OCI-M1 (cell line): ENCODE measurements around the gene CDCP2.
"Not testable (repeated sequence)": the region's sequence is repeated elsewhere in the genome, so short reads cannot be mapped to it uniquely, and the experiment has no call there.

ENCODE experiments used
- DNase-seq: peaks from one replicate; lab custom pipeline; 2025; lab: John Stamatoyannopoulos, UW

Gene CDCP2

DNA sequence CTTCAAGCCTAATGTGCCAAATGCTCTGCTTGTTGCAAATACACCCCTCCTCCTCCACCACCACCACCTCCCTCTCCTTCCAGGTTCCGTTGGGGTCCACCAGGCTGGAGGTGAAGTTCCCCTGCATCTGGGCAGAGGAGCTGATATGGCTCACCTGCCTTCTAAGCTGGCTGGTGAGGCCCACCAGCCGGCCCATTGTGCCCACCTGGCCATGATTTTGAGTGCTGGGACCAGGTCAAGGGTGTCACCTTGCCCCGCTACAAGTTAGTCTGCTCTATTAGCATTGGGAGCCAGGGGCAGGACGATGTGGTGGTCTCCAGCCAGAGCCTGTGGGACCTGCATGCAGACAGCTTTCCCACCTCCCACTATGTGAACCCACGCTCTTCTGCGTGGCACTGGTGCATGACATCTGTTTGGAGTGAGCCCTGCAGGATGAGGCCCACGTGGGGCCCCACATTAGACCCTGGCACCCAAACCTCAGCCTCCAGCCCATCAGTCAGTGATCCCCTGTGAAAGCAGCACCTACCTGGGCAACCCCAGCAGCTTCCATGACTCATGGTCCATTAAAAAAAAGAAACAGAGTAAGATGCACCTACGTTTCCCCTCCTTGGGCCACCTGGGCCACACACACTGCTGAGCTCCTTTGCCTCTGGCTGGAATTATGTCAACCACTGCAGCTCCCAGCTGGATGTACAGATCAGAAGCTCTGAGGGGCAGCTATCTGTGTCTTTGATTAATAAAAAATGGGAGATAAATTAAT is 15.6 kb upstream of the CDCP2 start:
- DNase-seq, result no peak

DNA sequence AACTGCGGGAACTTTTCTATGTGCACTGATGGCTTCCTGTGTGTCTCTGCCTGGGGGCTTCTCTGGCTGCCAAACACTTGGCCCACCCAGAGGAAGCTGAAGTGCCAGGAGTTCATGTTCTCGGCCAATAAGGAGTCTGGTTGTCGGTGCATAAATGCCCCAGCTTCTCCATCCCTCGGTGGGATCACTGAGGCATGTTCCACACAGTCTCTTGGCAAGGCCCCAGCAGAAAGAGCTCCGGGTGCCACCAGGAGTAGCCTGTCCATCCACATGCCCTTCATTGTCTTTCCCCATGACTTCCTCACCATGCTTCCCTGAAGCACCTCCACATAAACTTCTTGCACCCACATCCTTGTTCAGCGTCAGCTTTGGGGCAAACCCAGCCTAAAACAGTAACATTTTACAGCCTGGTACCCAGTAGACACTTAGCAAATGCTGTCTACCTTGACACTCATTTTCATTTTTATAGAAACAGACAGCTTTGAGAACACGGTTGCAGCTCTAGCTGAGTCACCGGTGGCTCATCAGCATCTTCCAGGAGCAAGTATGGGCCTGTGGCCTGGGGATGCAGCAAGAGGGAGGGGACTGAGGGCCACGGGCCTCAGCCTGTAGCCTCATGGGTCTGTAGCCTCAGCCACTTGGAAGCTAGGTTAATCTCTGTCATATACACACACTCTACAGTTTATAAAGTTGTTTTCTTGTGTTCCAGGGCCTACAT is 14.8 kb upstream of the CDCP2 start:
- DNase-seq, result no peak

DNA sequence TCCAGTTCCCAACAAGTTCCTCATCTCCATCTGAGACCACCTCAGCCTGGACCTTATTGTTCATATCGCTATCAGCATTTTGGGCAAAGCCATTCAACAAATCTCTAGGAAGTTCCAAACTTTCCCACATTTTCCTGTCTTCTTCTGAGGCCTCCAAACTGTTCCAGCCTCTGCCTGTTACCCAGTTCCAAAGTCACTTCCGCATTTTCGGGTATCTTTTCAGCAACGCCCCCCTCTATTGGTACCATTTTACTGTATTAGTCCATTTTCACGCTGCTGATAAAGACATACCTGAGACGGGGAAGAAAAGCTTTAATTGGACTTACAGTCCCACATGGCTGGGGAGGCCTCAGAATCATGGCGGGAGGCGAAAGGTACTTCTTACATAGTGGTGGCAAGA is 13.6 kb upstream of the CDCP2 start:
- not testable (repeated sequence) for DNase-seq

DNA sequence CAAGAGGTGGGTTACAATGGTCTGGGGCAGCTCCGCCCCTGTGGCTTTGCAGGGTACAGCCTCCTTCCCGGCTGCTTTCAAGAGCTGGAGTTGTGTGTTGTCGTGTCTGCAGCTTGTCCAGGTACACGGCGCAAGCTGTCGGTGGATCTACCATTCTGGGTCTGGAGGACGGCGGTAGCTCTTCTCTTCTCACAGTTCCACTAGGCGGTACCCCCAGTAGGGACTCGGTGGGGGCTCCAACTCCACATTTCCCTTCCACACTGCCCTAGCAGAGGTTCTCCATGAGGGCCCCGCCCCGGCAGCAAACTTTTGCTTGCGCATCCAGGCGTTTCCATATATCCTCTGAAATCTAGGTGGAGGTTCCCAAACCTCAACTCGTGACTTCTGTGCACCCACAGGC is 12.3 kb upstream of the CDCP2 start:
- no peak for DNase-seq

DNA sequence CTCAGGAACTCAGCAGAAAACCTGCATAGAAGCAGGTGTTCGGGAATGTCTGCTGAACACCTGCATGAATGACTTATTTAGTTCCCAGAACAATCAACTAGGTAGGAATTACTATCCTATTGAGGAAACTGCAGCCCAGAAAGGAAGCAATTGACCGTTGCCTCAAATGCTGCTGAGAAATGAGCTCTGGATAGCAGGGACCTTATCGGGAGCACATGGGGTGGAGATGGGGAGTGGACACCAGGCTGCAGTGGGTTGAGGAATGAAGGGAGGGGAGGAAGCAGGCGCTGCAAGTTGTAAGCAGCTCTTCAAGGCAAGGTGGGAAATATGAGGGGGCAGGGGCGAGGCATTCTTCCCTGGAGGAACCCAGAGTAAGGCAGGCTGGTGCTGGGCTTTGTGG is 10.8 kb upstream of the CDCP2 start:
- no peak for DNase-seq

DNA sequence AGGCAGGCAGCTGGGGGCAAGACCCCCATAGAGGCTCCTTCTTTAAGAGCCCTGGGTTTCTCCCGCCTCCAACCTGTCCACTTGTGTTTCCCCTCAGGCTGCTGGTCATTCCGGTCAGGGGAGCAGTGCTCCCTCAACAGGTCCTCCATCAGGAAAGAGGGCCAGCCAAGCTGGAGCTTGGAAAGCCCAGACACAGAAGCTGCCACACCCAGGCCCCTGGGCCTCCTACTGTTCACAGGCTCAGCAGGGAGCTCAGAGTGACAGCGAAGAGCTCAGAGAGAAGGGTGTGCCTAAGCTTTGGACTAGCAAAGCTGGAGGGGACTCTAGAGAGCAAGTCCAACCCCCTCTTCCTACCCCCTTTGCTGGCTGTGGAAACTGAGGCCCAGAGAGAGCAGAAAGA is 10.3 kb upstream of the CDCP2 start:
- no peak for DNase-seq

DNA sequence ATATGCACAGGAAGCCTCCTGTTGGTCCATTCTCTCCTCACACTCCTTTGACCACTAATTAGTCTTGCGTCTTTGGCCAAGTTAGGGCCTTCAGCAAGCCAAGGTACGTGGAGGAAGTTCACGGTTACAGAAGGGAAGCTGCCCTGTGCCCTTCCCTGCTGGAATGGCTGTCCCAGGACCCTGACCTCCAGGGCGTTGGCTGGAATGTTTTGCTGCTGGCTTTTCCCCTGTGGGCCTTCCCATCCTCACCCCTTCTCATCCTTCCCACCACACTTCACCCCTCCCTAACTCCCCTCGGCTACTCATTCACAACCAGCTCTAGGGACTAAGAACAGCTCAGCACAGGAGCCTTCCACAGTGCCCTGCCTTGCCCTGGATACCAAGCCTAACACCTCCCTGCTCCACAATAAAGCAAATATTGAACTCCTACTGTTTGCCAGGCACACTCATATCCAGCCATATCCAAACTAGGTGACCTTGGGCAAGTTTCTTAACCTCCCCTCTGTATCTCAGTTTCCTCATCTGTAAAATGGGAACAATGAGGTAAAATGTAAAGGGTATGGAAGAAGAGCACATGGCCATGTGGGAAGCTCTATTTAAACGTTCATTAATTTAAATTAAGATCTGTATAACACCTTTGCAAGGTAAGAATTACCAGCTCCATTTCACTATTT is 8.8 kb upstream of the CDCP2 start:
- no peak for DNase-seq

DNA sequence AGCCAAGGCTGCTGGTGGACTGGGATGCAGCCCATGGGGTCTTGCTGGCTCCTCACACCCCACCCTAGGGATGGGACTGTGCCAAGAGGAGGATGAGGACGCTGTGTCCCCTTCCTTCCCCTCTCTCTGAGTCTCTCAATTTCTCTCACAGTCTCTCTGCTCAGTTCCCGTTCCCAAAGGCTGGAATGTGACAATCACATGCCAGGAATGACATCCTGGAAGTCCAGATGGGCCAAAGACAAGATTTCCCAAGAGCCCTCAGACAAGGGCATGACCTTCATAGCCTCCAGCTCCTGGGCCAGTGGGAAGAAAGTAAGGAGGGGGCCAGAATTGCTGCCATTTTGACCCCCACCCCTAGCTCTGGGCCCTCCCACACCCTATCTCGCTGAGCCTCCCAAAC is 7.6 kb upstream of the CDCP2 start:
- no peak for DNase-seq

DNA sequence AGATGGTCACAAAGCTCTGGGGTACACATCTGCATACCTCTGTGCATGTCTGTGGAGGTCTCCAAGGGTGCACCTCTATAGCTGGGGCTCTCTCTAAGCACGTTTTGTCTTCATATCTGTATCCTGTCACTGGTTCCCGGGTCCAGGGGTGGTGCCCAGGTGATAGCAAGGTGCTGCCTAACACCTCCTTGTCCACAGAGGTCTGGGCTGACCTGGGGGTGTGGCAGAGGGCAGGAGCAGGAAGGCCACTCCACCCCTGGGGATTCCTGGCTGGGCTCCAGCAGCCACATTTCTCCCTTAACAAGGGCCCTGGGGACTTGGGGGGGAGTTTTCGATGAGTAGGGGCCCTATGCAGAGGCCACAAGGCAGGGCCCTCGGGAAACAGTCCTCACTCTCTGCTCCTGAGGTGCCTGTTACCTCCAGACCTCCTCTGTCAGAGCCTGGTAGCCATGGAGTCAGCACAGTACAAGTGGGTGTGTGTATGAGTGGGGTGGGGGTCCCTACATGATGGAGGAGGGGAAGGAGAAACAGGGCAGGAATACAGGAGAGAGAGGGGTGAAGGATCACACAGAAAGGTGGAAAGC is 7.0 kb upstream of the CDCP2 start:
- DNase-seq, result no peak

DNA sequence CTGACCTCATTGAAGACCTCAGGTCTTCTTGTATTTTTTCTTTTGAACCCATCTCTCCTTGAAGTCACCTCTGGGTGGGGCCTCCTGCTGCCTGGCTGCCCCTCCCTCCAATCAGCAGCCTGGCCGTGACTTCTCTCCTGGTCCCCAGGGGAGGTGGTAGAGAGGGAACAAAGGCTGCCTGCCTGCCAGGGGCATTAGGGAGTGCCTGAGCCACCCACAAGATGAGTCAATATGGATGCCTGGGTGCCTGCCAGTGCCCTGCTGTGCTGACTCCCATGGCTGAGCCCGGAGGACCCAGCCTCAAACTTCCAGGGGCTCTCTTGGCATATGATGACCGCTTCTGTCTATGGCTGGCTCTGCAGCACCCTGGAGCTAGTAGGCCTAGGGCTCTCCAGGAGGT is 5.3 kb upstream of the CDCP2 start:
- no peak for DNase-seq

DNA sequence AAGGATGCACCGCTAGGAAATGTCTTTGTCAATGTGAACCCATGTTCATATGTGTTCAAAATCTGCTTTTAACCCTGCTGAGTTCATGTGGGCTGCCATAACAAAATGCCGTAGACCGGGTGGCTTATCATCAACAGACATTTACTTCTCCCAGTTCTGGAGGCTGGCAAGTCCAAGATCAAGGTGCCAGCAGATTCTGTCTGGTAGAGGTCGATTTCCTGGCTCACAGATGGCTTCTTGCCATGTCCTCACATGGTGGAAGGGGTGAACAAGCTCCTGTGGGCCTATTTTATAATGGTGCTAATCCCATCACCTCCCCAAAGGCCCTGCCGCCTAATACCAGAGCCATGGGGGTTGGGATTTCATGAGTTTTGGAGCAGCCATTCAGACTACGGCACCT is 4.6 kb upstream of the CDCP2 start:
- DNase-seq, result no peak

DNA sequence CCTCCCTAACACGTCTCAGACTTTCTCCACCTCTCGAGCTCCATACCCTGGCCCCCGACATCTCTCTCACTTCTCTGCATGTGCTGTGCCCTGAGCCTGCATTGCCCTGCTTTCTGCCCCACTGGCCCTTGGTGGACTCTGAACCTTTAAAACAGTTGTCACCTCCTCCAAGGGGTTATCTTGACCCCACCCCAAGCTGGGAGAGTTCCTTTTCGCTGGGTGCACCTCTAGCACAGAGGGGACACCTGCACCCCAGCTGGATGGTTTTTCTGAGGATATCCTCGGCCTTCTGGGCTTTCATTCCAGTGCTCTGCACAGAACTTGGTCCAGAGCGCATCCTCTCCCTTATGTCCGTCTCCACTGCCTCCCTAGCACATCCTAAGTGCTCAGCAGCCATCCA is 4.2 kb upstream of the CDCP2 start:
- DNase-seq, result no peak

DNA sequence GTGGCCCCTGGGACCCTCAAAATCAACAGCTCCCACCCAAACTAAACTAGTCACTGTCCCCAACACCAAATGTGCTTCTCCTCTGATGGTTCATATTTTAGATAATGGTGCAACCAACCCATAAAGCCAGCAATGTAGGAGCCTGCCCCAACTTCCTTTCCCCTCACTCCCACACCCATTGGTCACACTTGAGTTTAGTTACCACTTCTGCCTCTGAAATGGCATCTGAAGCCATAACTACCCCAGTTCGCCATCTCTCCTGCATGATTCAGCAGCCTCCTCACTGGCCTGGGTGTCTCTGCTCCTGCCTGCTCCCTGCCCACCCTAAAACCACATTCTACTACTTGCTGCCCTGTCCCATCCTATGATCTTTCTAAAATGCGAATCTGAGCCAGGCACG is 3.4 kb upstream of the CDCP2 start:
- no peak for DNase-seq

DNA sequence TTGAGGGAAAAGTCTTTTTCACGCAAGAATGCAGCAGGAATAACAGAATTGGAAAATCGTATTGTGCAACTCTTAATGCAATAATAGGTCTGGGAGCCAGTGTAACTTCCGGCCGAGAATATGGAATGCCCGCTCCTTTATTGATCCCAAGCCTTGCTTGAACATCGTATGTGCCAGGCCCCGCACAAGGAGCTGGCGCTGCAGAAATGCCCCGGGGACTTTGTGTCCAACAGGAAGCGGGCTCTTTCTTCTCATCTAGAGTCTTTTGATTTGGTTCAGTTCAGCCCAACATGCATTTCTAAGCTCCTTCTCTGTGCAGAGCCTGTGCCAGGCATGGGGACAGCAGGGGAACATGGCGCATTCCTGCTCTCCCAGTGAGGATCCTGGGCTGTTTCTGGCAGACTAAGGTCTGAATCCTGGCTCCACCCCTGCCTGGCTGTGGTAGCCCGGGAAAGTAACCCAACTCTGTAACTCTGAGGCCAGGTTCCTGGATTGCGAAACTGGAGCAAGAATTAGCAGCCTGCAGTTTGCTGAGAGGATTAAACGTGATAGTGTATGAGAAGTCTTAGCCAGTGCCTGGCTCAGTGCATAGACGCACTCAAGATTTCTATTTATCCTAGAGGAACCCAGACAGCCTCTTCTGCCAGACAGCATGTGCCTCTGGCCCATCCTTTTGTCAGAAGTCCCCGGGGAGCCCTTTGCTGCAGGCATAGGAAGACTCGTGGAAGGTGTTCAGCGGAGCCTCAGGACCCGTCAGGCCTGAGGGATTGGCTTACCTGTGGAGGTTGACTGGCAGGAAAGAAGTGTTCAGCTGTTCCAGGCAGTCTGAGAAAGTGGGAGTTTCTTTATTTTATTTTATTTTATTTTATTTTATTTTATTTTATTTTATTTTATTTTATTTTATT is 987 bp upstream of the CDCP2 start:
- DNase-seq, result peak; percentile 16

DNA sequence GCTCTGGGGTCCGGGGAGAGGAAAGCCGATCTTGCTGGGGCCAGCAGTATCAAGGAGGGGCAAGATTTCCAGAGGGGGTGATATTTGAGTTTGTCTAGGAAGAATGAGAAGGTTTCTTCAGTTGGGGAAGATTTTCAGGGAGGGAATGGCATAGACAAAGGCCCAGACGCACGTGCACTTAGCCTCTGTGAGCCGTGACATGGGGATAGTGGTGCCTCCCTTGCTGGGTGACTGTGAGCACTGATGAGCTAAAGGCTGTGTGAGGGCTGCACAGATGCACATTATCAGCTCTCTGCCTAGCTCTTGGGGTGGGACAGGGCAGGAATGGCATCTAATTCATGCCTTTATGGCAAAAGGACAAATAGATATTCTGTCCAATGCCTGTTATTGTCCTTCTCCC is 1.8 kb downstream of the CDCP2 start:
- no peak for DNase-seq

DNA sequence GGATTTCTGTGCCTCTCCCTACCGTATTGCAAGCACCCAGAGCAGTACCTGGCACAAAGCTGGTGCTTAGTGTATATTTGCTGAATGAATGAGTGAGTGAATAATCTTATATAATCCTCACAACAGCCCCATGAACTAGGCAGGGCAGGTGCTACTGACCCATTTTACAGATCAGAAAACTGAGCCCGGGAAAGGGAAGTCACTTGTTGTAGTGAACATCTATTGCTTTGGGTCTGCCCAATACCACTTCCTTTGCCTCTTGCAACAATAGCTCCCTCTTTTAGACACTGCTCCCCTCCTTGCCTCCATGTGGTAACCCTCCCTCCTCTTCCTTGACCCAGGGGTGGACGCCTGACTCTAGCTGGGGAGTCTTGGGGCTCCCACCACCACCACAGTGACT is 3.1 kb downstream of the CDCP2 start:
- DNase-seq, result no peak

DNA sequence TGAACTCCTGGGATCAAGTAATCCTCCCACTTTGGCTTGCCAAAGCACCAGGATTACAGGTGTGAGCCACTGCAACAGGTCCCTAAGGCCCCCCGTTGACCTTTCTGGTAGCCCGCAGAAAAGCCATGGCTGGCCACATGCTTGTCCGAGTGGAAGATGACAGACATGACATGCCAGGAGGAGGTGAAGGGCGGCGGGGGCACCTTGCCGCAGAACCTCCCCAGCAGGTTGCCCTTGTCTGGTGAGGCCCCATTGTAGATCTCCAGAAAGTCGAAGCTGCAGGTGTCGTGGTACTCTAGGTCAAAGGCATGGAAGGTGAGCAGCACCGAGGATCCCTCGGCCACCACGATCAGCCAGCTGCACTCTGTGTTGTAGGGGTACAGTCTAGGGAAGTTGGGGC is 8.4 kb downstream of the CDCP2 start:
- no peak for DNase-seq

DNA sequence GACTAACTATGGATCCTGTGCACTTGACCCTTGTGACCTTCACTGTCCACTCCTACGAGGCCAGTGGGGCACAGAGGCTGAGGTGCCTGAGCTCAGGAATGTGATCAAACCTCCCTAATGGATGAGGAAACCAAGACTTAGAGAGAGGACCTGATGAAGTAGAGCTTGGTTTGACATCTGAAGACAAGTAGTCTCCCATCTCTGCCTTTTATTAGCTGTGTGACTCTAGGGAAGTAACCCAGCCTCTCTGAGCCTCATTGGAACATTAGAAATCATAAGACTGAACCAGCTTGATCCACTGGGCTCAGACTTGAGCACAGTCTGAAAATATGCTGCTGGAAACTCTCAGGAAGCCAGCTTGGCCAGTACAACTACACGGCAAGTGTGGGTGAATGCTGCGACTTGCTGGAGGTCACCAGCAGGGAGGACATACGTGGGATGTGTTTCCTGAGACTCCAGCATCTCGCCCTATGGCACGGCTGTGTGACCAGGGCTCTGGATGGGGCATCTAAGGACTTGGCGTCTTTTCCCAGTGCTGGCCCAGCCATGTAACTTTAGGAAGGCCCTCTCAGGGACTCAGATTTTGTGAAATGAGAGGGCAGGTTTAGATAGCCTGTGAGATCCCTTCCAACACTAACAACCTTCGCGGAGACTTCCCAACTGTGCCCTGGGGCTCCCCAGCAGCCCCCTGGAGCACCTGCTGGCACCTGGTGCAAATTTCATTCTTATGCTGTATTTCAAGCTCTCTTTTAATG is 10.5 kb downstream of the CDCP2 start:
- no peak for DNase-seq

DNA sequence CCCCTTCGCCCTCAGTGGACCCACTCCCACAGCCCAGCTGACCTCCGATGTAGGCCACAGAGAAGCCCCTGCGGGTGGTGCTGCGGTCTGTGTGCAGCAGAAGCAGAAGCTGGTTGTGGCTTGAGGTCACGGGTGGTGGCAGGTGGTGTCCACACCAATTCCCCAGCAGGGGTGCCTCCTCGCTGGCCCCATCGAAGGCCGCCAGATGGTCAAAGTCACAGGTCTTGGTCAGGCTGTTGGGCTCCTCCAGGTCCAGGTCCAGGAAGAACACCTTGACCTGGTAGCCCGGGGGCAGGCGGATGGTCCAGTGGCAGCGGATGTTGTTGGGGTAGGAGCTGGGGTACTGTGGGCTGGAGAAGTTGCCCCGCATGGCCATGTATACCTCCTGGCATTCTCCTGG is 13.1 kb downstream of the CDCP2 start:
- no peak for DNase-seq

DNA sequence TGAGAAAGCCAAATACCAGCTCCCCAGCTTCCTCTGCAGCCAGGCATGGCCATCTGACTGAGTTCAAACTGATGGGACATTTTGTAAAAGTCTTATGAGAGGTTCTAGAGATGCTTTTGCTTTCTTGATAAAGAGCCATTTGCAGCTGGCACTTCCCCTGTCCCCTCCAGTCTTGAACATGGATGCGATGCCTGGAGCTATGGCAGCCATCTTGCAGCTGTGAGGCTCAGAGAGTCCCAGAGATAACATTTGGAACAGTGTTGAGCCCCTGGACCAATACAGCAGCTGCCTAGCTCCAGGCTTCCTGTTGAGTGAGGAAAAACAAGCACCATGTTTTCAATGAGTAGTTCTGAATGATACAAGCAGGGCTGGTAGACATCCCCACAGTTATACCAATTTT is 13.8 kb downstream of the CDCP2 start:
- no peak for DNase-seq

DNA sequence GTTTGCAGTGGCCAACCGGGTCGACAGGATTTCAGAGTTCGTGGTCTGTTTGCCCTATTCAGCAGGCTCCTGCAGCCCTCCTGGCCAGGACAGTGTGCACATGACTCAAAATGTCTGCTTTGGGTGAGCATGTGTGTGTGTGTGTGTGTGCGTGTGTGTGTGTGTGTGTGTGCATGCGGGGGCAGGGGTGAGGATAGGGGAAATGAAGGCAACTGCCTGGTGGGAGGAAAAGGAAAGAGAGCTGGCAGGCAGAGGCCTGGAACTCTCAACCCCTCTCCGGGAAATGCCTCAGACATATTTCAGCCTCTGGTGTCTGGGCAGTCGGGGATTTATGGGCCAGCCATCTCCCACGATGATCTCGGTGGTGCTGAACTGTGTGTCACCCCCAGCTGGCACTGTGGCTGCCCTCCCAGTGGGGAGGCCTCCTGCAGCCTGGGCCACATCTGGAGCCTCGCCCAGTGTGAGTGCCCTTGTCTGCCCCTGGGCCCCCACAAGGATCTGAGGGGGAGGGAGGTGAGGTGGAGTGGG is 15.2 kb downstream of the CDCP2 start:
- DNase-seq, result no peak
